Measurements from ENCODE around the gene GOLGA8B. TPM values are rescaled to one million over a fixed set of nuclear protein-coding genes. Genes with fewer than 3 reads are reported as not detected.
A peak's percentile ranks its signal among the peaks of the same experiment; 100 is the strongest.
"Not testable (repeated sequence)": the region's sequence is repeated elsewhere in the genome, so short reads cannot be mapped to it uniquely, and the experiment has no call there.

GOLGA8B gene
- 27.2 TPM for total RNA-seq

- peak; percentile 85 for ATAC-seq
These were observed at the start of gene GOLGA8B for GRCh38 chr15:34583399-34584329. GOLGA8B (minus strand) TSS chr15:34583651; CDS start chr15:34535912, 47,739 bp downstream.

GRCh38 chr15:34633165-34633564, 49.7 kb upstream of the GOLGA8B start:
- ATAC-seq: not testable (repeated sequence)

- no peak for ATAC-seq
These were observed 45.2 kb upstream of the GOLGA8B start for GRCh38 chr15:34628577-34629152.

- ATAC-seq: no peak
These were observed 41.6 kb upstream of the GOLGA8B start for GRCh38 chr15:34625007-34625406.

- no peak for ATAC-seq
These were observed 38.2 kb upstream of the GOLGA8B start for GRCh38 chr15:34621675-34622074.

- no peak for ATAC-seq
These were observed 37.4 kb upstream of the GOLGA8B start for GRCh38 chr15:34620814-34621213.

- no peak for ATAC-seq
These were observed 36.7 kb upstream of the GOLGA8B start for GRCh38 chr15:34620142-34620541.

- ATAC-seq: no peak
These were observed 35.7 kb upstream of the GOLGA8B start for GRCh38 chr15:34619151-34619550.

- no peak for ATAC-seq
These were observed 34.6 kb upstream of the GOLGA8B start for GRCh38 chr15:34618073-34618472.

GRCh38 chr15:34616613-34617012, 33.2 kb upstream of the GOLGA8B start:
- ATAC-seq: peak; percentile 51

- no peak for ATAC-seq
These were observed 30.5 kb upstream of the GOLGA8B start for GRCh38 chr15:34613997-34614396.

GRCh38 chr15:34613301-34613700, 29.9 kb upstream of the GOLGA8B start:
- ATAC-seq: no peak

- no peak for ATAC-seq
These were observed 26.9 kb upstream of the GOLGA8B start for GRCh38 chr15:34610354-34610753.

GRCh38 chr15:34609102-34610057, 25.9 kb upstream of the GOLGA8B start:
- no peak for ATAC-seq

GRCh38 chr15:34608517-34608916, 25.1 kb upstream of the GOLGA8B start:
- no peak for ATAC-seq

GRCh38 chr15:34607832-34608231, 24.4 kb upstream of the GOLGA8B start:
- ATAC-seq: no peak

GRCh38 chr15:34606545-34606944, 23.1 kb upstream of the GOLGA8B start:
- no peak for ATAC-seq

- no peak for ATAC-seq
These were observed 22.7 kb upstream of the GOLGA8B start for GRCh38 chr15:34606131-34606530.

- ATAC-seq: no peak
These were observed 19.6 kb upstream of the GOLGA8B start for GRCh38 chr15:34603095-34603494.

- ATAC-seq: no peak
These were observed 17.5 kb upstream of the GOLGA8B start for GRCh38 chr15:34600923-34601322.

GRCh38 chr15:34598799-34599585, 15.5 kb upstream of the GOLGA8B start:
- ATAC-seq: no peak

GRCh38 chr15:34597316-34597715, 13.9 kb upstream of the GOLGA8B start:
- no peak for ATAC-seq
